Measurements from ENCODE around the gene RBMS3.

Gene RBMS3

GRCh38 chr3:29679944-29680343, 399.1 kb downstream of the RBMS3 start:
- DNase-seq (ENCODE audit: low read depth): no peak

GRCh38 chr3:29683018-29683993, 402.4 kb downstream of the RBMS3 start:
- DNase-seq (ENCODE audit: low read depth): no peak

- no peak for DNase-seq (ENCODE audit: low read depth)
Observed at GRCh38 chr3:29686889-29687592, 406.2 kb downstream of the RBMS3 start.

- no peak for DNase-seq (ENCODE audit: low read depth)
Observed at GRCh38 chr3:29690686-29691353, 409.9 kb downstream of the RBMS3 start.

GRCh38 chr3:29693863-29694262, 413.0 kb downstream of the RBMS3 start:
- DNase-seq (ENCODE audit: low read depth): no peak

- DNase-seq (ENCODE audit: low read depth): no peak
Observed at GRCh38 chr3:29694331-29694730, 413.5 kb downstream of the RBMS3 start.

GRCh38 chr3:29694783-29695182, 413.9 kb downstream of the RBMS3 start:
- DNase-seq (ENCODE audit: low read depth): no peak

GRCh38 chr3:29695201-29695600, 414.3 kb downstream of the RBMS3 start:
- no peak for DNase-seq (ENCODE audit: low read depth)

- no peak for DNase-seq (ENCODE audit: low read depth)
Observed at GRCh38 chr3:29695643-29696198, 414.9 kb downstream of the RBMS3 start.

- DNase-seq (ENCODE audit: low read depth): no peak
Observed at GRCh38 chr3:29696311-29696710, 415.4 kb downstream of the RBMS3 start.

- no peak for DNase-seq (ENCODE audit: low read depth)
Observed at GRCh38 chr3:29697989-29698388, 417.1 kb downstream of the RBMS3 start.

GRCh38 chr3:29700256-29700655, 419.4 kb downstream of the RBMS3 start:
- DNase-seq (ENCODE audit: low read depth): no peak

- DNase-seq (ENCODE audit: low read depth): no peak
Observed at GRCh38 chr3:29701326-29701983, 420.6 kb downstream of the RBMS3 start.

GRCh38 chr3:29705906-29706844, 425.3 kb downstream of the RBMS3 start:
- no peak for DNase-seq (ENCODE audit: low read depth)

- DNase-seq (ENCODE audit: low read depth): no peak
Observed at GRCh38 chr3:29708884-29709283, 428.0 kb downstream of the RBMS3 start.

- DNase-seq (ENCODE audit: low read depth): no peak
Observed at GRCh38 chr3:29711255-29711771, 430.4 kb downstream of the RBMS3 start.

GRCh38 chr3:29716213-29716612, 435.3 kb downstream of the RBMS3 start:
- no peak for DNase-seq (ENCODE audit: low read depth)

- DNase-seq (ENCODE audit: low read depth): no peak
Observed at GRCh38 chr3:29718661-29719065, 437.8 kb downstream of the RBMS3 start.

- DNase-seq (ENCODE audit: low read depth): no peak
Observed at GRCh38 chr3:29720665-29721064, 439.8 kb downstream of the RBMS3 start.

- no peak for DNase-seq (ENCODE audit: low read depth)
Observed at GRCh38 chr3:29721789-29722188, 440.9 kb downstream of the RBMS3 start.
